ENCODE data around the gene RPA1.

Gene RPA1

DNA sequence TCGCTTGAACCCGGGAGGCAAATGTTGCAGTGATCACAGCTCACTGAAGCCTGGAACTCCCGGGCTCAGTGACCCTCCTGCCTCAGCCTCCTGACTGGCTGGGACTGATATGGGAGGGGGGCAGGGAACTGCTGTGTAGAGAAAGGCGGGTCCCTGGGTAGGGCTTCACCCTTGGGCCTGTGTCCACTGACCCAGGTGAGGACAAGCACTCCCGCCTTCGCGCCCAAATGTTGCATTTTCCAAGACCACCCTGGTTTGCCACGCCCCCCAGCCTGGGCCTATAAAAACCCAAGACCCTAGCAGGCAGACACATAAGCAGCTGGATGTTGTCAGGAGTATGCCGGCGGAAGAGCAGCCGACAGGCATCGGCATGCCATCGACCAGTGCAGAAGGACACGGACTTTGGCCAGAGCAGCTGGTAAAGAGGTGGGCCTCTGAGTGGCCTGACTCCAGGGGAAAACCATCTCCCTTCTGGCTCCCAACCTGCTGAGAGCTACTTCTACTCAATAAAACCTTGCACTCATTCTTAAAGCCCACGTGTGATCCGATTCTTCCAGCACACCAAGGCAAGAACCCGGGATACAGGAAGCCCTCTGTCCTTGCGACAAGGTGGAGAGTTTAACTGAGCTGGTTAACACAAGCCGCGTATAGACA, 19.2 kb upstream of the RPA1 start:
- no peak overlapping the region for H3K4me2 ChIP-seq (ENCODE audit: low read depth, low read length, poor library complexity, severe bottlenecking)
- H3F3A ChIP-seq (ENCODE audit: insufficient read depth), result peaks cover 3% of the 10 kb centered on the region; the same call in 1 of the 2 replicates
- no peaks in the 10 kb centered on the region for H4K20me1 ChIP-seq (ENCODE audit: low read depth, low read length)

DNA sequence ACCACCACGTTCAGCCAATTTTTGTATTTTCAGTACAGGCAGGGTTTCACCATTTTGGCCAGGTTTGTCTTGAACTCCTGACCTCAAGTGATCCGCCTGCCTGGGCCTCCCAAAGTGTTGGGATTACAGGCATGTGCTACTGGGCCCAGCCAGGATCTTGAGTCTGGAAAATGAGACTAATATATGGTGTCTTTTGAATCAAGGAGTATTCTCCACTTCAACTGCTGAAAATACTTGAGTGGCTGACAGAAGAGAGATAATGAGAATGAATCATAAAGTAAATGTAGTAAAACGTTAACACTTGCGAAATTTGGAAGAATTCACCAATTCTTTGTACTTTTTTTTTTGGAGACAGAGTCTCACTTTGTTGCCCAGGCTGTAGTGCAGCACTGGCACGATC, 16.7 kb upstream of the RPA1 start:
- H4K20me1 ChIP-seq (ENCODE audit: low read depth, low read length), result no peaks in the 10 kb centered on the region
- H3K9ac ChIP-seq (ENCODE audit: low read length), result no peak overlapping the region
- no peaks in the 10 kb centered on the region for H3F3A ChIP-seq (ENCODE audit: insufficient read depth)
- no peak for TF ChIP-seq EZH2phosphoT487 (conservative IDR thresholded peaks at IDR 0.05; ENCODE audit: low read length)
- TF ChIP-seq, protein P1, sequence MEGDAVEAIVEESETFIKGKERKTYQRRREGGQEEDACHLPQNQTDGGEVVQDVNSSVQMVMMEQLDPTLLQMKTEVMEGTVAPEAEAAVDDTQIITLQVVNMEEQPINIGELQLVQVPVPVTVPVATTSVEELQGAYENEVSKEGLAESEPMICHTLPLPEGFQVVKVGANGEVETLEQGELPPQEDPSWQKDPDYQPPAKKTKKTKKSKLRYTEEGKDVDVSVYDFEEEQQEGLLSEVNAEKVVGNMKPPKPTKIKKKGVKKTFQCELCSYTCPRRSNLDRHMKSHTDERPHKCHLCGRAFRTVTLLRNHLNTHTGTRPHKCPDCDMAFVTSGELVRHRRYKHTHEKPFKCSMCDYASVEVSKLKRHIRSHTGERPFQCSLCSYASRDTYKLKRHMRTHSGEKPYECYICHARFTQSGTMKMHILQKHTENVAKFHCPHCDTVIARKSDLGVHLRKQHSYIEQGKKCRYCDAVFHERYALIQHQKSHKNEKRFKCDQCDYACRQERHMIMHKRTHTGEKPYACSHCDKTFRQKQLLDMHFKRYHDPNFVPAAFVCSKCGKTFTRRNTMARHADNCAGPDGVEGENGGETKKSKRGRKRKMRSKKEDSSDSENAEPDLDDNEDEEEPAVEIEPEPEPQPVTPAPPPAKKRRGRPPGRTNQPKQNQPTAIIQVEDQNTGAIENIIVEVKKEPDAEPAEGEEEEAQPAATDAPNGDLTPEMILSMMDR (IDR thresholded peaks at IDR 0.05; ENCODE audit: insufficient read depth, low read length, poor library complexity, severe bottlenecking), result no peak
- no peaks in the 10 kb centered on the region for H3K27me3 ChIP-seq (ENCODE audit: low read length)
- no peak overlapping the region for H3K4me3 ChIP-seq (ENCODE audit: insufficient read depth, low read length, poor library complexity, severe bottlenecking)
- H3K4me2 ChIP-seq (ENCODE audit: low read depth, low read length, poor library complexity, severe bottlenecking), result no peak overlapping the region
- H3K9me2 ChIP-seq (replicated peaks; ENCODE audit: insufficient read depth, low read length), result no peaks in the 10 kb centered on the region
- H3K9me3 ChIP-seq (ENCODE audit: insufficient read depth, low read length), result no peaks in the 10 kb centered on the region
- H3K36me3 ChIP-seq (ENCODE audit: low read length), result no peaks in the 10 kb centered on the region
- H3K79me2 ChIP-seq (ENCODE audit: insufficient read depth, low read length), result peaks cover 30% of the 10 kb centered on the region
- no peak overlapping the region for H2AFZ ChIP-seq (ENCODE audit: low read depth, low read length, severe bottlenecking)
- no peak overlapping the region for H3K27ac ChIP-seq (ENCODE audit: low read depth, low read length)

More for the DNA sequence above, 19.2 kb upstream of the RPA1 start:
- H3K27ac ChIP-seq (ENCODE audit: low read depth, low read length), result no peak overlapping the region
- no peak overlapping the region for H3K9ac ChIP-seq (ENCODE audit: low read length)
- no peaks in the 10 kb centered on the region for H3K36me3 ChIP-seq (ENCODE audit: low read length)
- H3K27me3 ChIP-seq (ENCODE audit: low read length), result no peaks in the 10 kb centered on the region
- H3K9me2 ChIP-seq (replicated peaks; ENCODE audit: insufficient read depth, low read length), result no peaks in the 10 kb centered on the region
- H3K79me2 ChIP-seq (ENCODE audit: insufficient read depth, low read length), result peaks cover 24% of the 10 kb centered on the region
- no peak for TF ChIP-seq EZH2phosphoT487 (conservative IDR thresholded peaks at IDR 0.05; ENCODE audit: low read length)
- TF ChIP-seq, protein P1 (IDR thresholded peaks at IDR 0.05; ENCODE audit: insufficient read depth, low read length, poor library complexity, severe bottlenecking), result no peak
- no peak overlapping the region for H3K4me3 ChIP-seq (ENCODE audit: insufficient read depth, low read length, poor library complexity, severe bottlenecking)
- no peaks in the 10 kb centered on the region for H3K9me3 ChIP-seq (ENCODE audit: insufficient read depth, low read length)
- no peak overlapping the region for H2AFZ ChIP-seq (ENCODE audit: low read depth, low read length, severe bottlenecking)

DNA sequence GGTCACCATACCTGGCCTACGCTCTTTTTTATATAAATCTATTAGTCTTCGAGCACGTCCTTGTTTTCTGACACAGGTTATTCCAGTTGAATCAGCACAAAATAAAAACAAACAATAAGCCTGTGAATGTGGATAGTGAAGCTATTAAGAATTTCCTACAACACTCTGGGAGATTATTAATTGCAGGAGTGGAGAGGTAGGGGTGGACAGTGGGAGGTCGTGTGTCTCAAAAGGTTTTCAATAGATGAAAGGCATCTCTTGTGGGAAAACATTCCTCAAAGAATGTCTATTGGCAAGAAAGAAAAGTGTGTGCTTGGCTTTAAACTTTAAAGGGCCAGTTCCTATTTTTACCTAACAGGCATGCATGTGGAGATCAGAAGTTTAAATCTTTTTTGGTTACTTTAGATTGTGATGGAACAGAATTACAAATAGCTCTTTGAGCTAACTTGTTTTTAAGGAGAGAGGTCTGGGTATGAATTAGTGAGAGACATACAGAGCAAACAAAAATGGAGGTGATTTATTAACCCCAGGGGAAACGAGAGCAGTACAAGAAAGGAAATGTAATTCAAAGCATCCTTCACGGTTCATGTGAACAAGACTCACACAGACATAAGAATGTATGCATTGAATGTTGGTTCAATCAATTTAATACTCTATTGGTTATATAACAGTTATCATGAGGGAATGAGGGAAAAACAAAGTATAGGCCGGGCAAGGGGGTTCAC, 9.1 kb upstream of the RPA1 start:
- H3K9ac ChIP-seq (ENCODE audit: low read length), result 0 out of 2 replicates have a peak overlapping the region, but pooled peaks have one; percentile 17

More for the DNA sequence above, 9.1 kb upstream of the RPA1 start:
- Histone ChIP-seq H3K9me2 (replicated peaks; ENCODE audit: insufficient read depth, low read length) (no peaks in the 10 kb centered on the region), H3K9me3 (ENCODE audit: insufficient read depth, low read length) (no peaks in the 10 kb centered on the region), H3K36me3 (ENCODE audit: low read length) (no peaks in the 10 kb centered on the region; the same call in 1 of the 2 replicates), H3F3A (ENCODE audit: insufficient read depth) (no peaks in the 10 kb centered on the region), H3K4me3 (ENCODE audit: insufficient read depth, low read length, poor library complexity, severe bottlenecking) (no peak overlapping the region), H3K79me2 (ENCODE audit: insufficient read depth, low read length) (peaks cover 45% of the 10 kb centered on the region), H3K4me2 (ENCODE audit: low read depth, low read length, poor library complexity, severe bottlenecking) (peak overlapping the region; percentile 47), H4K20me1 (ENCODE audit: low read depth, low read length) (no peaks in the 10 kb centered on the region), H3K27me3 (ENCODE audit: low read length) (no peaks in the 10 kb centered on the region), H2AFZ (ENCODE audit: low read depth, low read length, severe bottlenecking) (no peak overlapping the region), H3K27ac (ENCODE audit: low read depth, low read length) (peak overlapping the region; percentile 13)
- TF ChIP-seq, protein P1 (IDR thresholded peaks at IDR 0.05; ENCODE audit: insufficient read depth, low read length, poor library complexity, severe bottlenecking), result no peak
- TF ChIP-seq EZH2phosphoT487 (conservative IDR thresholded peaks at IDR 0.05; ENCODE audit: low read length), result no peak

Measured in SU-DHL-6 (cell line).